Prostate gland (tissue), 2 donors: ENCODE data around the gene PLXNC1.

Source experiments
- CTCF ChIP-seq, 4 experiments: fragments of 200-600 bp in 2 of 4; fragments of 450-650 bp in 2 of 4; sonication (generic) in 2 of 4; IDR thresholded peaks; 1 replicate in 3 of 4; 2 replicates in 1 of 4; pipeline ENCODE4 v1.5.1; 2016 to 2019; ENCODE audit warnings: antibody characterized with exemption in 4 of 4, mild to moderate bottlenecking in 2 of 4, moderate library complexity in 2 of 4
- POLR2A ChIP-seq: fragments of 450-650 bp; IDR thresholded peaks from one replicate; pipeline ENCODE4 v1.6.1; 2016; ENCODE audit warnings: antibody characterized with exemption, mild to moderate bottlenecking
- POLR2AphosphoS5 ChIP-seq: sonication (generic); formaldehyde crosslinking; IDR thresholded peaks from one replicate; pipeline ENCODE4 v1.6.1; 2017; ENCODE audit warnings: antibody characterized with exemption

GRCh38 chr12:94282675-94283074 is 134.3 kb downstream of the PLXNC1 start:
- TF ChIP-seq CTCF (IDR thresholded peaks at IDR 0.05) (no peak), POLR2AphosphoS5 (no peak), POLR2A (no peak)
